PC-9 (cell line): ENCODE measurements around the gene LRRC71. TPM values are rescaled to one million over a fixed set of nuclear protein-coding genes. Genes with fewer than 3 reads are reported as not detected.

Experiments used
- BruUV-seq: library from RNA; stranded (reverse); fragments of 400-500 nt; replicated peaks from 2 replicates; lab custom pipeline; 2021; lab: Mats Ljungman, UMichigan
- CTCF ChIA-PET: fragments of 300-600 bp; sonication (Branson Sonifier 250); formaldehyde crosslinking; loops from one replicate; lab custom pipeline; 2022; ENCODE audit warnings: antibody characterized with exemption; lab: Charles Lee
- POLR2A ChIA-PET: fragments of 300-600 bp; sonication (Branson Sonifier 250); formaldehyde crosslinking; loops from one replicate; lab custom pipeline; 2022; ENCODE audit warnings: antibody characterized with exemption; ENCODE audit not compliant: unreplicated experiment; lab: Charles Lee
- DNase-seq, 2 experiments: peaks; one replicate each; pipeline versions ENCODE4 v3.0.0 to v3.0.0-alpha.2; 2015 to 2022; ENCODE audit warnings: mixed read lengths in 1 of 2
- H2AFZ ChIP-seq: fragments of 200-600 bp; sonication (generic); 2 replicates; pipeline ENCODE4 v1.8.1; 2017; ENCODE audit warnings: antibody characterized with exemption
- H3F3A ChIP-seq: fragments of 200-600 bp; sonication (generic); 2 replicates; pipeline ENCODE4 v1.8.1; 2017; ENCODE audit warnings: antibody characterized with exemption, mild to moderate bottlenecking, low read depth; ENCODE audit not compliant: insufficient read depth
- H3K27ac ChIP-seq: fragments of 200-600 bp; sonication (generic); 2 replicates; pipeline ENCODE4 v1.6.1; 2016; ENCODE audit warnings: mixed run types
- H3K27me3 ChIP-seq: fragments of 200-600 bp; sonication (generic); 2 replicates; pipeline ENCODE4 v1.6.1; 2016; ENCODE audit warnings: low read depth, mixed run types; ENCODE audit not compliant: insufficient read depth
- H3K36me3 ChIP-seq: fragments of 200-600 bp; sonication (generic); 2 replicates; pipeline ENCODE4 v1.6.1; 2016; ENCODE audit warnings: low read depth, mixed run types
- H3K4me1 ChIP-seq: fragments of 200-600 bp; sonication (generic); replicated peaks from 2 replicates; pipeline ENCODE4 v1.6.1; 2016; ENCODE audit warnings: mixed run types; ENCODE audit not compliant: insufficient read depth
- H3K4me2 ChIP-seq: fragments of 200-600 bp; sonication (generic); 2 replicates; pipeline ENCODE4 v1.6.1; 2017; ENCODE audit warnings: mixed run types
- H3K4me3 ChIP-seq: fragments of 200-600 bp; sonication (generic); 2 replicates; pipeline ENCODE4 v1.6.1; 2016; ENCODE audit warnings: mixed run types
- H3K79me2 ChIP-seq: fragments of 200-600 bp; sonication (generic); 2 replicates; pipeline ENCODE4 v1.6.1; 2017; ENCODE audit warnings: low read depth, mixed run types
- H3K9me2 ChIP-seq: fragments of 200-600 bp; sonication (generic); 2 replicates; pipeline ENCODE4 v1.8.1; 2017; ENCODE audit warnings: mild to moderate bottlenecking; ENCODE audit not compliant: insufficient read depth
- H3K9me3 ChIP-seq: fragments of 200-600 bp; sonication (generic); 2 replicates; pipeline ENCODE4 v1.8.1; 2016; ENCODE audit warnings: low read depth; ENCODE audit not compliant: insufficient read depth
- H4K20me1 ChIP-seq: fragments of 200-600 bp; sonication (generic); 2 replicates; pipeline ENCODE4 v1.8.1; 2017; ENCODE audit not compliant: insufficient read depth
- CTCF ChIP-seq: fragments of 200-600 bp; sonication (generic); conservative IDR thresholded peaks from 2 replicates; pipeline ENCODE4 v1.6.1; 2017; ENCODE audit warnings: mixed run types, antibody characterized with exemption, mild to moderate bottlenecking, moderate library complexity
- EZH2 ChIP-seq: fragments of 200-600 bp; sonication (generic); IDR thresholded peaks from 2 replicates; pipeline ENCODE4 v1.8.0; 2017; ENCODE audit warnings: antibody characterized with exemption, low read depth
- intact Hi-C: fragments of 100-400 bp; cut with micrococcal nuclease; formaldehyde crosslinking; loops from one replicate; pipeline ENCODE4 v1.10.0; 2022; ENCODE audit not compliant: unreplicated experiment
- total RNA-seq: library from RNA; stranded (reverse); gene quantifications from 2 replicates; pipeline ENCODE4 v1.2.3, GENCODE V29; 2021

LRRC71 gene
- total RNA-seq, 1 experiment from 2014 or later: not detected

- TF ChIP-seq EZH2: no peak
- no peak for TF ChIP-seq CTCF
- Histone ChIP-seq H3K4me2 (no peak overlapping the region), H3K36me3 (no peaks in the 10 kb centered on the region), H3K4me1 (no peaks in the 10 kb centered on the region), H3K9me2 (no peaks in the 10 kb centered on the region), H3K27me3 (no peaks in the 10 kb centered on the region), H3K9me3 (no peaks in the 10 kb centered on the region), H3F3A (peaks cover 3% of the 10 kb centered on the region; the same call in 1 of the 2 replicates), H3K4me3 (no peak overlapping the region), H2AFZ (no peak overlapping the region), H4K20me1 (no peaks in the 10 kb centered on the region), H3K27ac (no peak overlapping the region), H3K79me2 (no peaks in the 10 kb centered on the region)
- BruUV-seq: no TSS peak
- ChIA-PET CTCF (interaction anchor here (0.6 kb wide), 1 partner anchor 145 kb away, joined by 3 read pairs; no protein-coding TSS in a partner anchor), POLR2A (no interaction called here)
- DNase-seq: no peak
- intact Hi-C loops: no loop called here
Observed at GRCh38 chr1:156913809-156914387, 6.5 kb upstream of the LRRC71 start.

- H4K20me1 ChIP-seq: no peaks in the 10 kb centered on the region
- no peaks in the 10 kb centered on the region for H3K9me2 ChIP-seq
- CTCF ChIA-PET: interaction anchor here (0.6 kb wide), 1 partner anchor 146 kb away, joined by 3 read pairs; no protein-coding TSS in a partner anchor
- intact Hi-C loops: no loop called here
- 0 out of 2 replicates have a peak, but pooled peaks cover 5% of the 10 kb centered on the region for H3K4me1 ChIP-seq
- H3K79me2 ChIP-seq: no peaks in the 10 kb centered on the region
- H3K9me3 ChIP-seq: no peaks in the 10 kb centered on the region
- POLR2A ChIA-PET: no interaction called here
- no peak for DNase-seq
- BruUV-seq: no TSS peak
- no peaks in the 10 kb centered on the region for H3K36me3 ChIP-seq
- no peak overlapping the region for H3K4me2 ChIP-seq
- H3F3A ChIP-seq: peaks cover 9% of the 10 kb centered on the region; the same call in 1 of the 2 replicates
- H2AFZ ChIP-seq: no peak overlapping the region
- no peak overlapping the region for H3K27ac ChIP-seq
- no peak overlapping the region for H3K4me3 ChIP-seq
- TF ChIP-seq EZH2 (no peak), CTCF (no peak)
- H3K27me3 ChIP-seq: no peaks in the 10 kb centered on the region
Observed at GRCh38 chr1:156914440-156914856, 6.0 kb upstream of the LRRC71 start.

GRCh38 chr1:156921053-156921529, 659 bp downstream of the LRRC71 start:
- DNase-seq: no peak
- H3K4me1 ChIP-seq: peaks cover 28% of the 10 kb centered on the region
- H2AFZ ChIP-seq: no peak overlapping the region
- no peak for TF ChIP-seq EZH2
- no peak overlapping the region for H3K4me3 ChIP-seq
- intact Hi-C loops: loop anchor here (10.0 kb wide), 2 partner anchors 234 to 296 kb away; no protein-coding TSS in a partner anchor
- no peaks in the 10 kb centered on the region for H3K9me3 ChIP-seq
- 0 out of 2 replicates have a peak, but pooled peaks cover 4% of the 10 kb centered on the region for H3K27me3 ChIP-seq
- no TSS peak for BruUV-seq
- no peaks in the 10 kb centered on the region for H3K79me2 ChIP-seq
- ChIA-PET CTCF (interaction anchor here (1.2 kb wide), 1 partner anchor 236 kb away, joined by 3 read pairs; no protein-coding TSS in a partner anchor), POLR2A (no interaction called here)
- no peak overlapping the region for H3K4me2 ChIP-seq
- peaks cover 32% of the 10 kb centered on the region for H3F3A ChIP-seq
- no peaks in the 10 kb centered on the region for H3K36me3 ChIP-seq
- no peaks in the 10 kb centered on the region for H3K9me2 ChIP-seq
- no peaks in the 10 kb centered on the region for H4K20me1 ChIP-seq
- no peak overlapping the region for H3K27ac ChIP-seq
